Right ventricle myocardium superior (tissue), 1 donor: ENCODE results near the gene YAF2. TPM values are rescaled to one million over a fixed set of nuclear protein-coding genes. Genes with fewer than 3 reads are reported as not detected.

Experiments
- ATAC-seq: fragments of 200-7000 bp; cut with Tn5 transposase; one replicate; pipeline ENCODE4 v1.9.1; 2020; ENCODE audit warnings: mild to moderate bottlenecking; ENCODE audit not compliant: poor library complexity
- DNase-seq: peaks from one replicate; pipeline ENCODE4 v3.0.0-alpha.2; 2020
- intact Hi-C: fragments of 100-400 bp; cut with DNase I; formaldehyde crosslinking; loops from one replicate; pipeline ENCODE4 v1.11.2; 2022
- total RNA-seq: library from RNA; stranded (reverse); fragmentation: NEBNext Ultra II Directional; extraction: Animal tissue kit (Norgen Biotek cat#: 25700); gene quantifications from one replicate; pipeline ENCODE4 v1.2.1, GENCODE V29; 2021
- donor health status: DM: no; HTN: yes; CAD: no; lungs with severe emphysema.

Gene YAF2
- total RNA-seq, 1 donor from 2014 or later: 75.8 TPM

DNA sequence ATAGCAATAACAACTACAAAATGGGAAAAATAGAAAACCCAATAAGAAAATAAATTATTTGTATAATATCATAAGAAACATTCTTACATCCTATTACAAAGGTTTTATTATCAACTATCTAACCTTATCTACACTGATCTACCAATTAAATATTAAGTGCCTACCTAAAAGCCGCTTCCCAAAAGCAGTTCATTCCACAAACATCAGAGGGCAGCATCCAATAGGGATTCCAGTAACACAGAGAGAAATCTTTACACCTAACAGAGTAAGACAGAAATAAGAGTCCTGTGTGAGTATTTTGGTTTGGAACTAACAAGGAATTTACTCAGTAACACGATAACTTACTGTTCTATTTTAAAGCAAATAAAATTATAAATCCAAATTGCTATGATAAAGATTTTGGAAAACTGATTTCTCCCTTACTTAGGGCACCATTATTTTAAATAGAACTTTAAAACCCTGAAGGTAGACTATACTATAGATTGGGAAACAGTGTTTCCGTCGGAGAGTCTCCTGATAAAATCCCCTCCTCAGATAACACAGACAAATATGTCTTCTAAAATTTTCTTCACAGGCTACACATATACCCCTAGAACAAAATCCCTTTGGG, 108.3 kb downstream of the YAF2 start:
- no peak for DNase-seq
- intact Hi-C loops: loop anchor here (5.0 kb wide), 1 partner anchor 198 kb away; the partner anchor contains the start of genes PPHLN1 and ZCRB1
- peak; percentile 90 for ATAC-seq

DNA sequence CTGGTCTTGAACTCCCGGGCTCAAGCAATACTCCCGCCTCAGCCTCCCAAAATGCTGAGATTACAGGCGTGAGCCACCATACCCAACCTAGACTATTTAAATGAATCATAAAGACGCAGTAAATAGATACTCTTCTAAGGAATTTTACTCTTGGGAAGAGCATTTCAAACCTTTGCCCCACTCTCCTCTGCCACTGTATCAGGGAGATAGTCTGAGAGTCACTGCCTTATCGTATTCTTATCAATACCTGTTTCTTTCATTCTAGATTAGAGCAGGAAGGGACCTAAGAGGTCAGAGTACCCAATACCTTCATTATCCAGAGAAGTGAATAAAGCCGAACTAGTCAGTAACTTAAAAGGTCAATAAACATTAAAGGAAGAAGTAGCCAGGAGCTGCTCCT, 109.2 kb downstream of the YAF2 start:
- no peak for ATAC-seq
- intact Hi-C loops: no loop called here
- no peak for DNase-seq

- intact Hi-C loops: no loop called here
- no peak for DNase-seq
- ATAC-seq: no peak
These were observed 109.7 kb downstream of the YAF2 start for GRCh38 chr12:42128327-42128726.

GRCh38 chr12:42126963-42127362, 111.1 kb downstream of the YAF2 start:
- intact Hi-C loops: no loop called here
- ATAC-seq (no peak), DNase-seq (no peak)

GRCh38 chr12:42125388-42125767, 112.7 kb downstream of the YAF2 start:
- intact Hi-C loops: no loop called here
- no peak for ATAC-seq
- DNase-seq: no peak

- no peak for ATAC-seq
- DNase-seq: no peak
- intact Hi-C loops: no loop called here
These were observed 113.2 kb downstream of the YAF2 start for GRCh38 chr12:42124764-42125387.

GRCh38 chr12:42119085-42119633, 118.9 kb downstream of the YAF2 start:
- intact Hi-C loops: no loop called here
- ATAC-seq: no peak
- no peak for DNase-seq

DNA sequence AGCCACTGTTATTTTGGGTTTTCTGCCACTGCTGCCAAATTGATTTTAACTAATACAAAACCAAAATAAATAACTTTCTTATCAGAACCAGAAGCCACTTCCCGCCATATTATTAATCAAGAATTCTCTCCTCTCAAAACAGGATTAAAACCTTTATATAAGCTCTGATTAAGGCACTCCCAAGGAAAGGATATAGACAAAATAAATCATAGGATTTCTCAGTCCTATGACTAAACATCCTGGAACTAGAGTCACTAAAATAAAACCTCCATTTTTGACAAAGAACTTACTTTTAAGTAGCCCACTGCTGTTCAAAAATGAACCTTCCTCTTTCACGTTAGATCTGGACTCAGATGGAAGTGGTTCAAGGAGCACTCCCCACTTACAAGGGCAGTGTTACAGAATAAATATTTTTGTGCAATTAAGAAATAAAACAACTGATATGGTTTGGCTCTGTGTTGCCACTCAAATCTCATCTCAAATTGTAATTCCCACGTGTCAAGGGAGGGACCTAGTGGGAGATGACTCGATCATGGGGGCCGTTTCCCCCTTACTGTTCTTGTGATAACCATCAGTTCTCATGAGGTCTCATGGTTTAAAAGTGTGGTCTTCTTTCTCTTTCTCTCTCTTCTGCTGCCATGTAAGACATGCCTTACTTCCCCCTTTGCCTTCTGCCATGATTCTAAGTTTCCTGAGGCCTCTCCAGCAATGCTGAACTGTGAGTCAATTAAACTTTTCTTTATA, 119.7 kb downstream of the YAF2 start:
- intact Hi-C loops: no loop called here
- DNase-seq: no peak
- ATAC-seq: no peak

GRCh38 chr12:42109031-42109430, 129.0 kb downstream of the YAF2 start:
- ATAC-seq (no peak), DNase-seq (no peak)
- intact Hi-C loops: no loop called here

Other genes starting within 250 kb of the YAF2 start
- gene GXYLT1, start 93.4 kb downstream of the YAF2 start, total RNA-seq: 4.3 TPM
- gene ZCRB1, start 87.8 kb upstream of the YAF2 start, total RNA-seq: 59.0 TPM
- 23.3 TPM for gene PPHLN1, start 87.9 kb upstream of the YAF2 start, total RNA-seq